GM21786 (cell line): ENCODE measurements around the gene WNK1.
"Not testable (repeated sequence)": the region's sequence is repeated elsewhere in the genome, so short reads cannot be mapped to it uniquely, and the experiment has no call there.

Source experiments
- ATAC-seq: cut with Tn5 transposase; IDR thresholded peaks from one replicate; pipeline ENCODE4 v1.9.1; 2021; ENCODE audit not compliant: unreplicated experiment

The WNK1 gene

DNA sequence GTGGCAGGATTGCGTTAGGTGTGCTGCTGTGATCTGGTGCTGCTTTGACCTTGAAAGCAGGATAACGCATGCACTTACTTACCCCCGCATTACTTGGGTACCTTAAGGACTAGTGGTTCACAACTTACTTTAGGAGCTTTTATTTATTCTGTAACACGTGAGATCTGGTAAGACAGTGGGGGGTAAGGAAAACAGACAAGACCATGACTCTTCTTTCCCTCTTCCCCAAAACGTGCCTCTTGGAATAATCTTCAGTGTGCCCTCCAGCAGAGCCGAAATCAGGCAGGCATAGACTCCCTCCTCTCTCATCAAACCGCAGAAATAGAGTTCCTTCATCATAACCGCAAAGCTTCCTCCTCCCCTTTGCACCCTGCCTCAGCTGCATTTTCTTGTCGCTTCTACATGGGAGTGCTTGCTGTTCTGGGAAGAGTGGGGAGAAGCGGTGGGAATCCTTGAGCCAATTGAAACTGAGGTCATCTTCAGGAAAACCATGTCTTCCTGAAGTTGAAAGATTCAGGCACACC, 153.7 kb downstream of the WNK1 start:
- no peak for ATAC-seq

DNA sequence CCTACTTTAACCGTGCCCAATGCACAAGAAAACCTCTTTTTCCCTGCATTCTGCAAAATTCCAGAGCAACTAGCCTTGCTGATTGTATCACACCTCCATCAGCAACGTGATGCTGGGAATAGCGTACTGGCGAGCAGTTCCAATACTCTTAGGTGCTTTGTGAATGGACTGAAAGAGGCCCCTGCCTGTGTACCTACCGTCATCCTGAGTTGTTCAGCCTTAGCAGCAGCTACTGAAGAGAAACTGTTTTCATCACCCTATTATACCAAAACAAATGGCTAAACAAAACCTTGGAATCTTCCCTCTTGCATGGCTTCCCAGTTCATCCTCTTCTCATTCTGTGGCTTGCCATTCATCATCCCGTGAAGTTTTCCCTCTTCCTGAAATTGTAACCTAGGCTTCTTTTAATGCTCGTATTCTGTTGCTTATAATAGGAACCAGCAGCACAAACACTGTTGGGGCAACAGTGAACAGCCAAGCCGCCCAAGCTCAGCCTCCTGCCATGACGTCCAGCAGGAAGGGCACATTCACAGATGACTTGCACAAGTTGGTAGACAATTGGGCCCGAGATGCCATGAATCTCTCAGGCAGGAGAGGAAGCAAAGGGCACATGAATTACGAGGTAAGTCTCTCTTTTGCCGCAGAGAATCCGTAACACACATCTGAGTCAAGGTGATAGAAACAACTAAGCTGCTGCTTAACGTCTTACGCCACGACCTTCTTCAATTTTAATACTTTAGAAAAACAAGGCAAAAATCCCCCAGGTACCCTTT, 155.2 kb downstream of the WNK1 start:
- ATAC-seq = no peak

DNA sequence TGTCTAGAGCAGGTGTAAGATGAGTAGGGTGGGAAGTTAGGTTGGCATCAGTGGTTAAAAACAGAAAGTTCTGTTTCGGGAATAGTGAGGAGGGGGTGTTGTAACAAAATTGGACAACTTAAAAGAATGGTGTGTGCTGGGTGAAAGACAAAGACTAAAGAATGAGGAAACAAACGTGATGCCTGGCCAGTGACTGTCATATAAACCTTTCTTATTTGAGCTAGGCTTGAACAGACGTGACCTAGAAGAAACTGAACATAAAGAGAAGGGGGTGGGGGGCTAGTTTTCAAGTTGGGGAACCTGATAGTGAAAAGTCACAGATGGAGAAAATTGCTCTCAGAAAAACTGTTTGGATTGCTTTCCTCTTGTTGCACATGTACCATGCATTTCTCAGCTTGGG, 157.5 kb downstream of the WNK1 start:
- ATAC-seq = no peak

DNA sequence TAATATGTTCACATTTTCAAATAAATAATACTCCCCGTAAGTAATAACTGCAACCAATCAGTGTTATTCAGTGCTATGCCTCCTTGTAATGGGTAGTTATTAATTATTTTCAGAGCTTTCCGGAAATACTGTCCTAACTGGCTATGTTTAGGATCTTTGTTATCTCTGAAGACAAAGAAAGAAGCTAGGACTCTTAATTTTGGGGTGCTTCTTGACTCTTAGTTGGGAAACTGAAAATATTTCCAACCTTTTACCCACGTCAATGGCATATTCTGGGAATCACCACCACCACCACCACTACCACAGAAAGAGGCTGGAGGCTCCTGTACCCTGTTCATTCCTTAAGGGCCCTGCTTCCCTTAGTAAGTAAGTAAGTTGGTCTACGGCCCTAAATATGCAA, 158.0 kb downstream of the WNK1 start:
- no peak for ATAC-seq

DNA sequence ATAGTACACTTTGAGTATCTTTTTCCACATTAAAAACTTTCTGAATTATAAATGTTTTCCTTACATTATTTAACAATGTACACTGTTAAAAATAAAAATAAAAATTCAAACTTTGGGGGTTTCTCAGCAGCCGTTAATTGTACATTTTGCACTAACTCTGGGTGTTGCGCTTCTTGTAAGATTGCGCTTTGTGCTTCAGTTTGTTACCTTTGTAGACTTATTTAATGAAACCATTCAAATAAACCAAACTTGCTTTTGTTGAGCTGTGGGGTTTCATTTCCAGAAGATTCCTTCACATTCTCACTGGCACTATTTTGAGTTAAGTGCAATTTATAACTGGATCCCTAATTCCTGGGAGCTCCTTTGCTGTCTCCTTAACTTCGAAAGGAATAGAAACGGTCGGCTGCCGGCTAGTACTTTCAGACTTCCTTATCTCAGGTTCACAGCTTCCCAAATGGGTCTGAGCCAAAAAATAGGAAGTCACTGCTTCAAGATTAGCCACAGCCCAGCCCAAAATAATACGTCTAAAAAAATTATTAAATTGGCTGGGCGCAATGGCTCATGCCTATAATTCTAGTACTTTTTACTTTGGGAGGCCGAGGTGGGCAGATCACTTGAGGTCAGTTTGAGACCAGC, 158.9 kb downstream of the WNK1 start:
- ATAC-seq = no peak

DNA sequence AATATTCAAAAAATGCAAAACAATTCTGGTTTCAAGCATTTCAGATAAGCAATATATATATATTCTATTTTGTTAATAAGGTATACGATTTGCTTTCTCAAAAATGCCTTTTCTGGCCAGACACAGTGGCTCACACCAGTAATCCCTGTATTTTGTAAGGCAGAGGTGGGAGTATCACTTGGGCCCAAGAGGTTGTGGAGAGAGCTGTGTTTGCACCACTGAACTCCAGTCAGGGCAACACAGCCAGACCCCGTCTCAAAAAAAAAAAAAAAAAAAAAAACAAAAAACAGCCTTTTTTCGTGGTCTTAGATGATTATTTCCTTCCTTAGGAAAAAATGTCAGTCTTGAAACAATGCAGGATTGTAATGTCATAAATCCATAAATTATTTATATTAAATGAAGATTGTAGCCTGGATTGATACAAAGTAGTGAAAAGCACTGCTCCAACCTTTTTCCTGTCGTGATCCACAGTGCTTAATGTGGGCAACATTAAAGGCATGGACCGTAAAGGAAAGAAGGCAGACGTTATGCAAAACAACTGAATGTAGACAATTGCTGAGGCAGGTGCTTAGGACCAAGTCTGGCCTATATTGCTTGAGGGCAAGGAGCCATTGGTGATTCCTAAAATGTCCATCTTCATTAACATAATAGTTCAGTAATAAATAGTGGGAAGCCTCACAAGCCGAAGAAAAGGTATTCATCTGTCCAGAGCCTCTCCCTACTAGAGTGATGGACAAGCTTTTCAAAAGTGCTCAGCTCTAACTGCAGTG, 160.3 kb downstream of the WNK1 start:
- no peak for ATAC-seq

DNA sequence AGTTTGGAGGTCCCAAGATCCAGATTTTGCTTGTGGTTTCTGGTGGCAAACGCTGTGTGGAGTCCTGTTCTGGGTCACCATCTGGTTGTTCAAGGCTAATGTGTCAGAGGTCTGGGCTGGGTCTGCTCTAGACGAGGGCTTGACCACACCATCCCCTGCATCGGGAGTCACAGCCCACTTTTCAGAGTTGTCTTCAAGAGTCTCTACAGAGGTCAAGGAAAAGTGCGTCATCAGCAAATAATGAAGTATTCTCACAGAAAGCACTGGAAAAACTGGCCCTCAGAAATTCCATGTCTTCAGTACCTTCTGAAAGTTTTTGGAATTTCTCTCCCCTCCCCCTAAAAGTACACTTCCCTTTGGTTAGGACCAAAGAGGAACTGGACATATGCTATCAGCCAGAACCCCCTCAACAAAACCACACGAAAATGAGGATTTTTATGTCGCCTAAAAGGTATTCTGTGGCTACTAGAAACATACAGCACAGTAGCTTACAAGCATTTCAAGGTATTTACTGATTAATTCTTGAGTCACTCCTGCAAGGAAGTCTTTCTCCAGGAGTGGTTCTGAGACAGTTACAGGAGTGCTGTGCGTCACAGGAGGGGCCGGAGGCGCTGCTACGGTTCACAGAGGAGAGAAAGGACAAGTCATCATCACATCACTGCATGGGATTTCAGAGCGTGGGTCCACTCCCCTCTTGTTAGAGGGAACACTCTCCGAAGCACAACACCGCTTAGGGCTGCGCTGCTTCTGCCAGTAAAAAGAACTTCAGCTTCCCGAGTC, 161.7 kb downstream of the WNK1 start:
- no peak for ATAC-seq

DNA sequence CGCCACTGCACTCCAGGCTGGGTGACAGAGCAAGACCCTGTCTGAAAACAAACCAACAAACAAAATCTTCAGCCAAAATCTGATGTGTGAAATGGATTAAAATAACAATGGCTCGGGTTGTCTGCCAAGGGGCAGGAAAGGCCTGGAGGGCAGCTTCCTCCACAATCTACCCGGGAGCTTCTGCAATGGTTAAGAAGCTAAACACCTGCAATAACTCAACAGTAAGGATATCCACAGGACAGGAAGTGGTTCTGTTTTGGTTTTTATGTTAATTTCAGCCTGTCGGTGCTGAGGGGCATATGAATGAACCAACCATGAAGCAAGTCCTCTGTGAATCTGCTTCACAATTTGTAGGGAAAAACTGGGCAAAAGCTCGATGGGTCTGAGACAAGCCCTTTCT, 162.7 kb downstream of the WNK1 start:
- ATAC-seq = no peak

DNA sequence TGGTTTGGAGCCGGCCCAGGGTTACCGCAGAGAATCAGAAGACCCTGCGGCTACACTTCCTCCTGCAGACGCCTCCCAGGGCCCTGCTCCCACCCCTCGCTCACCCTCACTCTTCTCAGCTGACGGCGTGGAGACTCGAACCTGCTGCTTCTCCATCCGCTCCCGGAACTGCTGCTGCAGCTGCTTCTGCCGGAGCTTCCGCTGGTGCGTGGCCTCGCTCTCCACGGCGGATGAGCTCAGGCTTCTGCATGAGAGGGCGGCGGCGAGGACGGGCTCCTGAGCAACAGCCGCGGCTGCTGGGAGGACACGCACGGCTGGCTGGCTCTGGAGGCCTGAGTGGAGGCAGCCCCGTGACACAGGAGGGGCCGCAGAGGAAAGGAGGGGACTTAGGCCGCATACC, 163.9 kb downstream of the WNK1 start:
- no peak for ATAC-seq

DNA sequence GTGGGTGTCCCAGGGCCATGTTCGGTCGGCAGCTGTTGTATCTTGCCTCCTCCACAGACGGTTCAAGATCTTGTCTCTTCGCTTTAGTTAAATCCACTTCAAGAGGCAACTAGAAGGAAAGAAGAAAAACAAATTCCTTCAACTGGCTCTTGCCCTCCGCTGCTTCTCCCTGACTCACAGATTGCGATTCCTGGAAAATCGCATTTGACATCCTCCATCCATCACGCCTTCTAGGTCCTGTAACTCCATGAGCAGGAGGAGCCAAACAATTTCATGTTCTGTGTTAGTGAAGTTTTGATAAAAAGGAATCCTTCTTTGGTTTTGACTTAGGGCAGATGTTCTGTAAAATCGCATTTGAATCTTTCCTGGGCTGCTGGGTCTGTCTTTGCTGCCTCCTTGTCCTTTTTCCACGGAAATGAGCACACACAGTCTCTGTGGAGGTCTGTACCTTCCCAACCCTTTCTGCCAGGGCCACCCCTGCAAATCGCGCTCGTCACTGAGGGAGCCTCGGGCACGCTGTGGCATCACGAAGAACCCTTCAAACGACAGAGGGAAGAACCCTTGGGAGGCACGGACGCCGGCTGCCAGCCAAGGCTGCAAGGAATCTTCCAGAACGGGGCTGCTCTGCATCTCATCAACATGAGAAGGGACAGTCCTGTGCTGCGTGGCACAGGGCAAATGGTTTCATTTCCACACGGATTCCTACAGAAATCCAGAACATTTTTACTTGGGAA, 164.5 kb downstream of the WNK1 start:
- ATAC-seq = no peak

DNA sequence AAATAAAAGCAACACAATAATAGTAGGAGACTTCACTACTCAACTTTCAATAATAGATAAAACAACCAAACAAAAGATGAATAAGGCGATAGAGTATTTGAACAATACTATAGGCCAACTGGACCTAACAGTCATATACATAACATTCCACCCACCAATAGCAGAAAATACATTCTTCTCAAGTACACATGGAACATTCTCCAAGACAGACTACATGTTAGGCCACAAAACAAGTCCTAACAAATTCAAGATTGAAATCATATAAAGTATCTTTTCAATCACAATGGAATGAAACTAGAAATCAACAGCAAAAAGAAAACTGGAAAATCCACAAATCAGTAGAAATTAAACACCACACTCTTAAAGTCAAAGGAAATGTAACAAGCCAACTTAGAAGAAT, 168.3 kb downstream of the WNK1 start:
- no peak for ATAC-seq

DNA sequence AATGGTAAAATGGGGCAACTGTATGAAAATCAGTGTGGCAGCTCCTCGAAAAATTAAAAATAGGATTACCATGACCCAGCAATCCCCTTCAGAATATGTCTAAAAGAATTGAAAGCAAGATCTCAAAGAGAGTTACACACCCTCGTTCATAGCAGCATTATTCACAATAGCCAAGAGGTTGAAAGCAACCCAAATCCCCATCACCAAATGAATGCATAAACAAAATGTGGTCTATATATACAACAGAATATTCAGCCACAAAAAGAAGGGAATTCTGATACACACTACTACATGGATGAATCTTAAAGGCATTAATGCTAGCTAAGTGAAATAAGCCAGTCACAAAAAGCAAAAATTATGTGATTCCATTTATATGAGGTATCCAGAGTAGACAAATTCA, 169.9 kb downstream of the WNK1 start:
- ATAC-seq = no peak

DNA sequence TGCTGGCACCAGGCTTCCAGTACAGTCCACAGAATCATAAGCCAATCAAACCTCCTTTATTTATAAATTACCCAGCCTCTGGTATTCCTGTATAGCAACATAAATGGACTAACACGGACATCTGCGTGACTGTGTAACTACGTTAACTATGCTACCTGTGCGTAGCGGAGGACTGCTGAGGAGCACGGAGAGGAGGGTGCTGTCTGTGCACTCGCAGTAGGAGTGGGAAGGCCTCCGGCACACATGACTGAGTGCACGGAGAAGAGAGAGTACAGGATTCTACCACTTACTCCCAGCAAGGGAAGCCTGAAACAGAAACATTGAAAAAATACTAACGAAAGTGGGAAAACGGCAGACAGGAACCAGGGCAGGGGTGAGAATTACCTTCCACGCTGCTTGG, 174.3 kb downstream of the WNK1 start:
- ATAC-seq = no peak

DNA sequence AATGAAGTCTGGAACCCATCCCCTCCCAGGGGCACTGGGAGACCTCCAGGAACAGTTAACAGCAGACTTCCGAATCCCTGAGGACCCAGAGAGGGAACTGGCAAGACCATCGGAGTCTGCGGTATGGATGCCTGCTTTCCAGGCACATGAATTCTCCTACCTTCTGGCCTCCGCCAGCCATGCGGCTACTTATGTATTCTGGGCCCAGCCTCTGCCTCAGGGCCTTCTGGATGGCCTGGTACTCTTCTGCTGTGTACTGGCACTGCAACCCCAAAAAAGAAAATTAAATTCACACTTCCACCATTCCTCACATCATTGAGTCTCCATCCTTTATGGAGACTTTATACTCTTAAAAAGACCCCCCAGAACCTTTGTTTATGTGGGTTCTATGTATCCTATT, 178.7 kb downstream of the WNK1 start:
- ATAC-seq = no peak

DNA sequence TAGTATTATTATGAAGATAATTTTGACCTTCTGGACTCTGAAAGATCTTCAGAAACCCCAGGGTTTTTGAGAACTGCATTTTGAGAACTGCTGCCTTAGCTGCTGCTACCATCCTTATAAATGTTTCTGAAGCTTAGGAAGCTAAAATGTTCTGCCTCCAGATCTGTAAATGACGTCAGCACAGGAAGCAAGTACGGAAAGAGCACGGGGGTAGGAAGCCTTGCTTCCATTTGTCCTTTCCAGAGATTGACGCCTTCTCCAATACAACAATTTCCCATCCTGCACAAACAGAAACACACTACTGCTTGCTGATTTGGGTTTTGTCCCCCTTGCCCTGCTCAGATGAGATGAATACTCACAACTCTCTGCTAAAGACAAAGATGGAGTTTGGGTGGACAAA, 179.2 kb downstream of the WNK1 start:
- ATAC-seq = no peak

DNA sequence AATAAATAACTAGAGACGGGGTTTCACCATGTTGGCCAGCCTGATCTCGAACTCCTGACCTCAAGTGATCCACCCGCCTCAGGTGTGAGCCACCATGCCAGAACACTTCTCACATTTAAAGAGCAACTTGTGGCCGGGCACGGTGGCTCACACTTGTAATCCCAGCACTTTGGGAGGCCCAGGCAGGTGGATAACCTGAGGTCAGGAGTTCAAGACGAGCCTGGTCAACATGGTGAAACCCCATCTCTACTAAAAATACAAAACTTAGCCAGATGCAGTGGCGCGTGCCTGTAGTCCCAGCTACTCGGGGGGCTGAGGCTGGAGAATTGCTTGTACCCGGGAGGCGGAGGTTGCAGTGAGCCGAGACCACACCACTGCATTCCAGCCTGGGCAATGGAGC, 183.5 kb downstream of the WNK1 start:
- ATAC-seq = not testable (repeated sequence)

DNA sequence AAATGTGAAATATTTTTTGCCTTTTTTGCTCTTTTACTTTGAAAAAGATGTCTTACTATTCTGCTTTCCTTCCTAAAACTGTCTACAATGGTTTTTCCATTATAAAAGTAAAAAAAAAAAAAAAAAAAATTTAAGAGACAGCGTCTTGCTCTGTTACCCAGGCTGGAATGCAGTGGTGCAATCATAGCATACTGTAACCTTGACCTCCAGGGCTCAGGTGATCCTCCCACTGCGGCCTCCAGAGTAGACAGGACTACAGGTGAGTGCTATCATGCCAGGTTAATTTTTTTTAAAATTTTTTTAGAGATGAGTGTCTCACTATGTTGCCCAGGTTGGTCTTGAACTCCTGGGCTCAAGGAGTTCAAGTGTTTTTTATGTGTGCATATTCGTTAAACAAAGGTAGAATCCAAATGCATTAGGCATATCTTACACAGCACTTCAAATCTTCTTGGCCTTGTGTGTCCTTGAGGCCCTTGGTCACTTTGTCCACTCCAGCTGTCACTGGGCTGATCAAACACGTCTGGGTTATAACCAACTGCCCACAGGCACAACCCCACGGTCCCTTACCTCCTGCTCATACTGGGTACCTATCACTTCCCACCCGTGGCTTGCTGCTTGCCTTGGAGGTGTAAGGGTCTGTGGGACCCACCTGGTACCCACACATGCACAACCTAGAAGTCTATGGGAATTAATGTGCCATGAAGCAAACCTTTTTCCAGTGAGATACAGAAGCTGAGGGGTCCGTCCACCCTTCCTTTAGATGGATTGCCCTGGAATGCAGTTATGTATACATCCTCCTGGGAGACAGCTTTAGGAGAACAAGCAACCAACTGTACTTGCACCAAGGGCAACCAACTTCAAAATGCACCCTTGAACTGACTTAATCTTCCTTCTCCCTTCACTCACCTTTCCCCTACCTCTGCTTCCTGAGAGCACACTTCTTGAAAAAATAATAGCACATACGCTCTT, 184.3 kb downstream of the WNK1 start:
- no peak for ATAC-seq

DNA sequence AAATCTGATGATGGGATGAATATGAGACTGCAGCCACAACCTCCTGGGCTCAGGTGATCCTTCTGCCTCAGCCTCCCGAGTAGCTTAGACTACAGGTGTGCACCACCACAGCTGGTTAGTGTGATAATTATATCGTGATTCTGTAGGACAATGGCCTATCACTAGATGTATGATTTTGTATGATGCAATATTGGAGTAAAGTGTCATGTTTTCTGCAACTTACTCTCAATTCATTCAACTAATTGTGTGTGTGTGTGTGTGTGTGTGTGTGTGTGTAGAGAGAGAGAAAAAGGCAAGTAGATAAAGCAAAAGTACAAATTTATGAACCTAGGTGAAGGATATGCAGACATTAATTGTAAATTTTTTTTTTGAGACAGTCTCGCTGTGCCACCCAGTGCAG, 186.4 kb downstream of the WNK1 start:
- no peak for ATAC-seq

DNA sequence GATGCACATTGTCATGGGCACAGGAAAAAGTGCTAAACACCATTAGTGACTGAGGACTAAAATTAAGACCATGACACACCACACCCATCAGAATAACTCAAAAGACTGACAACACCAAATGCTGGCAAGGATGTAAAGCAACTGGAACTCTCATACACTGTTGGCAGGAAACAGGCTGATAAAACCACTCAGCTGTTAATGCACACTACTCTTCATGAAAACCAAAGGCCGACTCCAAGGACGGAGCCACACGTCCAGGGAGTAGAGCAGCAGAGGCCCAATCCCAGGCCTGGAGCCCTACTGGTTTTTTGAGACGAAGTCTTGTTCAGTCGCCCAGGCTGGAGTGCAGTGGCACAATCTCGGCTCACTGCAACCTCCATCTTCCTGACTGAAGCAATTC, 190.7 kb downstream of the WNK1 start:
- ATAC-seq = no peak
